ENCODE data around the gene RFX8.

RFX8 gene

GRCh38 chr2:101360232-101360631 is 114.7 kb downstream of the RFX8 start:
- H3F3A ChIP-seq (ENCODE audit: low read depth) = no peaks in the 10 kb centered on the region
- no peak overlapping the region for H2AFZ ChIP-seq (ENCODE audit: low read length)
- no peak overlapping the region for H3K9ac ChIP-seq (ENCODE audit: low read depth, low read length, poor library complexity, severe bottlenecking)
- no peak overlapping the region for H3K4me2 ChIP-seq (ENCODE audit: low read depth, low read length, poor library complexity, severe bottlenecking)
- no peaks in the 10 kb centered on the region for H3K27me3 ChIP-seq (ENCODE audit: insufficient read depth, low read length, poor library complexity, severe bottlenecking)
- H3K4me3 ChIP-seq (ENCODE audit: low read length, poor library complexity, severe bottlenecking) = no peak overlapping the region
- no peaks in the 10 kb centered on the region for H3K79me2 ChIP-seq (ENCODE audit: insufficient read depth, low read length)
- no peaks in the 10 kb centered on the region for H3K9me3 ChIP-seq (ENCODE audit: insufficient read depth, low read depth, low read length)
- H4K20me1 ChIP-seq (ENCODE audit: insufficient read depth, low read length, poor library complexity, severe bottlenecking) = no peaks in the 10 kb centered on the region
- no peaks in the 10 kb centered on the region for H3K4me1 ChIP-seq (ENCODE audit: insufficient read depth, low read length, poor library complexity, severe bottlenecking)
- H3K9me2 ChIP-seq (replicated peaks; ENCODE audit: low read depth, low read length) = no peaks in the 10 kb centered on the region
- TF ChIP-seq CTCF (conservative IDR thresholded peaks at IDR 0.05; ENCODE audit: low read length) (no peak), EZH2phosphoT487 (IDR thresholded peaks at IDR 0.05; ENCODE audit: borderline replicate concordance) (no peak)
- H3K36me3 ChIP-seq (ENCODE audit: insufficient read depth, low read length) = no peaks in the 10 kb centered on the region

- Histone ChIP-seq H3K36me3 (ENCODE audit: insufficient read depth, low read length) (no peaks in the 10 kb centered on the region), H3K9ac (ENCODE audit: low read depth, low read length, poor library complexity, severe bottlenecking) (no peak overlapping the region), H3K27me3 (ENCODE audit: insufficient read depth, low read length, poor library complexity, severe bottlenecking) (no peaks in the 10 kb centered on the region), H3K4me1 (ENCODE audit: insufficient read depth, low read length, poor library complexity, severe bottlenecking) (no peaks in the 10 kb centered on the region), H3K9me2 (replicated peaks; ENCODE audit: low read depth, low read length) (no peaks in the 10 kb centered on the region), H3F3A (ENCODE audit: low read depth) (no peaks in the 10 kb centered on the region), H3K79me2 (ENCODE audit: insufficient read depth, low read length) (no peaks in the 10 kb centered on the region), H2AFZ (ENCODE audit: low read length) (no peak overlapping the region), H4K20me1 (ENCODE audit: insufficient read depth, low read length, poor library complexity, severe bottlenecking) (no peaks in the 10 kb centered on the region), H3K4me3 (ENCODE audit: low read length, poor library complexity, severe bottlenecking) (no peak overlapping the region), H3K9me3 (ENCODE audit: insufficient read depth, low read depth, low read length) (no peaks in the 10 kb centered on the region), H3K4me2 (ENCODE audit: low read depth, low read length, poor library complexity, severe bottlenecking) (no peak overlapping the region)
- TF ChIP-seq EZH2phosphoT487 (IDR thresholded peaks at IDR 0.05; ENCODE audit: borderline replicate concordance) = no peak
- no peak for TF ChIP-seq CTCF (conservative IDR thresholded peaks at IDR 0.05; ENCODE audit: low read length)
These were observed 115.4 kb downstream of the RFX8 start for GRCh38 chr2:101359410-101359954.

GRCh38 chr2:101357376-101357775 is 117.5 kb downstream of the RFX8 start:
- no peaks in the 10 kb centered on the region for H3F3A ChIP-seq (ENCODE audit: low read depth)

More at GRCh38 chr2:101357376-101357775, 117.5 kb downstream of the RFX8 start:
- Histone ChIP-seq H3K4me3 (ENCODE audit: low read length, poor library complexity, severe bottlenecking) (no peak overlapping the region), H3K36me3 (ENCODE audit: insufficient read depth, low read length) (no peaks in the 10 kb centered on the region), H3K9me2 (replicated peaks; ENCODE audit: low read depth, low read length) (no peaks in the 10 kb centered on the region), H4K20me1 (ENCODE audit: insufficient read depth, low read length, poor library complexity, severe bottlenecking) (no peaks in the 10 kb centered on the region), H3K79me2 (ENCODE audit: insufficient read depth, low read length) (no peaks in the 10 kb centered on the region), H2AFZ (ENCODE audit: low read length) (no peak overlapping the region), H3K9me3 (ENCODE audit: insufficient read depth, low read depth, low read length) (no peaks in the 10 kb centered on the region), H3K4me2 (ENCODE audit: low read depth, low read length, poor library complexity, severe bottlenecking) (no peak overlapping the region), H3K27me3 (ENCODE audit: insufficient read depth, low read length, poor library complexity, severe bottlenecking) (no peaks in the 10 kb centered on the region), H3K4me1 (ENCODE audit: insufficient read depth, low read length, poor library complexity, severe bottlenecking) (no peaks in the 10 kb centered on the region), H3K9ac (ENCODE audit: low read depth, low read length, poor library complexity, severe bottlenecking) (no peak overlapping the region)
- TF ChIP-seq EZH2phosphoT487 (IDR thresholded peaks at IDR 0.05; ENCODE audit: borderline replicate concordance) (no peak), CTCF (conservative IDR thresholded peaks at IDR 0.05; ENCODE audit: low read length) (no peak)
